Spinal cord (tissue), 10 donors: ENCODE results near the gene CFAP126. TPM values are rescaled to one million over a fixed set of nuclear protein-coding genes. Genes with fewer than 3 reads are reported as not detected.
"Not testable (repeated sequence)": the region's sequence is repeated elsewhere in the genome, so short reads cannot be mapped to it uniquely, and the experiment has no call there.

Source experiments
- DNase-seq, 6 donors: peaks; one replicate each; pipeline versions ENCODE4 v3.0.0 to v3.0.0-alpha.2; 2013 to 2015; ENCODE audit warnings: low spot score in 6 of 6, low read depth in 4 of 6
- H3K27ac ChIP-seq: one replicate; pipeline ENCODE4 v1.5.1; 2013; ENCODE audit warnings: low read depth, low read length, control low read depth
- H3K27me3 ChIP-seq: one replicate; pipeline ENCODE4 v1.6.1; 2013; ENCODE audit warnings: low read length; ENCODE audit not compliant: control insufficient read depth, insufficient read depth
- H3K36me3 ChIP-seq: one replicate; pipeline ENCODE4 v1.6.1; 2013; ENCODE audit warnings: low read length; ENCODE audit not compliant: control insufficient read depth, insufficient read depth
- H3K4me1 ChIP-seq: one replicate; pipeline ENCODE4 v1.6.1; 2013; ENCODE audit warnings: low read length; ENCODE audit not compliant: control insufficient read depth, insufficient read depth
- H3K4me3 ChIP-seq: one replicate; pipeline ENCODE4 v1.5.1; 2013; ENCODE audit warnings: low read depth, low read length, control low read depth
- H3K9me3 ChIP-seq: one replicate; pipeline ENCODE4 v1.6.1; 2013; ENCODE audit warnings: low read length; ENCODE audit not compliant: control insufficient read depth, insufficient read depth
- WGBS: methylation state at CpG from one replicate; pipeline ENCODE4 v1.1.5; 2013; ENCODE audit warnings: missing lambda C conversion rate; ENCODE audit not compliant: insufficient coverage; 5-methylcytosine and 5-hydroxymethylcytosine counted together
- polyA plus RNA-seq, 2 donors: library from polyadenylated mRNA; unstranded; fragments of 120-200 nt; gene quantifications; one replicate each; pipeline ENCODE4 v1.2.1, GENCODE V29; 2013; ENCODE audit not compliant: insufficient read length in 2 of 2
- total RNA-seq, 2 donors: library from RNA; depleted of rRNA in 1 of 2; stranded (reverse); fragments of 120-200 nt in 1 of 2; fragments of >200 nt in 1 of 2; gene quantifications; one replicate each; pipeline versions ENCODE4 v1.2.3 to v1.2.4, GENCODE V29; 2013 to 2014
- donor health status: healthy.

CFAP126 gene
- total and polyA plus RNA-seq, 4 donors = 2.3 to 39.3 (median 28.5) TPM

GRCh38 chr1:161399257-161399998, 31.8 kb upstream of the CFAP126 start:
- no peaks in the 10 kb centered on the region for H3K27me3 ChIP-seq
- DNase-seq = peak; percentile 80 to 98 (median 87)
- H3K9me3 ChIP-seq = no peaks in the 10 kb centered on the region
- H3K4me1 ChIP-seq = peaks cover 15% of the 10 kb centered on the region
- WGBS = 0% methylated on average over 53 of the region's 53 CpGs
- peak overlapping the region; percentile 99 for H3K4me3 ChIP-seq
- peak overlapping the region; percentile 100 for H3K27ac ChIP-seq
- H3K36me3 ChIP-seq = no peaks in the 10 kb centered on the region

GRCh38 chr1:161398900-161399256, 31.2 kb upstream of the CFAP126 start:
- H3K36me3 ChIP-seq = no peaks in the 10 kb centered on the region
- H3K9me3 ChIP-seq = no peaks in the 10 kb centered on the region
- peaks cover 15% of the 10 kb centered on the region for H3K4me1 ChIP-seq
- no peak for DNase-seq
- H3K27ac ChIP-seq = peak overlapping the region; percentile 100
- 2% methylated on average over 16 of the region's 17 CpGs for WGBS
- no peaks in the 10 kb centered on the region for H3K27me3 ChIP-seq
- peak overlapping the region; percentile 99 for H3K4me3 ChIP-seq

DNA sequence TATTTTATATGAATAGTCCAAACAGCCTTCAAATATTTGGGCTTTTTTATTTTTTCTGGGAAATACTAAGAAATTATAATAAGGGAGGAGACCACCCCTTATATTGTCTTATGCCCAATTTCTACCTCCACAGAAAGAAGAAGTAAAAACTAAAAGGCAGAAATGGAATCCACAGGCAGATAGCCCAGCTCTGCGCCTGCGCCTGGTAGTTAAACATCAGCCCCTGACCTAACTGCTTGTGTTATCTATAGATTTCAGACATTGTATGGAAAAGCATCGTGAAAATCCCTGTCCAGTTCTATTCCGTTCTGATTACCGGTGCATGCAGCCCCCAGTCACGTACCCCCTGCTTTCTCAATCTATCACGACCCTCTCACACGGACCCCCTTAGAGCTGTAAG, 29.4 kb upstream of the CFAP126 start:
- 80% methylated on average over 2 of the region's 8 CpGs for WGBS
- not testable (repeated sequence) for H3K4me3 ChIP-seq, H3K27me3 ChIP-seq, DNase-seq, H3K36me3 ChIP-seq, H3K27ac ChIP-seq, H3K9me3 ChIP-seq
- peaks cover 15% of the 10 kb centered on the region for H3K4me1 ChIP-seq

DNA sequence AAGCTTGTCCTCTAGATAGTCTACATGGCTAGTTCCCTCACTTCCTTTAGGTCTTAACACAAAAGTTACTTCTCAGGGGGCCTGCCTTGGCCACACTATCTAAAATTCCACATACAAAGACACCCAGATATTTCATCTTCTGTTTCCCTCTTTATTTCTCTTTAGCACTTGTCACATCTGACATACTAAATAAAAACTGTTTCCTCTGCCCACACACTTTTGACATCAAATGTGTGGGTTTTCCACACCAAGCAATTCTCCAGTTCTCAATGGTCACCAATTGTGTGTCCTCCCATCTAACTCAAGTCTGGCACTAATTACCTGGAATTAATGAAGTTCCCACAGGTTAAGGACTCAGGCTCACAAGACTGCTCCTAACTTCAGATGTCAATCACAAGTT, 25.5 kb upstream of the CFAP126 start:
- H3K27ac ChIP-seq = no peak overlapping the region
- H3K4me1 ChIP-seq = peaks cover 13% of the 10 kb centered on the region
- no peak for DNase-seq
- H3K4me3 ChIP-seq = no peak overlapping the region
- no peaks in the 10 kb centered on the region for H3K9me3 ChIP-seq
- no peaks in the 10 kb centered on the region for H3K36me3 ChIP-seq
- H3K27me3 ChIP-seq = no peaks in the 10 kb centered on the region

DNA sequence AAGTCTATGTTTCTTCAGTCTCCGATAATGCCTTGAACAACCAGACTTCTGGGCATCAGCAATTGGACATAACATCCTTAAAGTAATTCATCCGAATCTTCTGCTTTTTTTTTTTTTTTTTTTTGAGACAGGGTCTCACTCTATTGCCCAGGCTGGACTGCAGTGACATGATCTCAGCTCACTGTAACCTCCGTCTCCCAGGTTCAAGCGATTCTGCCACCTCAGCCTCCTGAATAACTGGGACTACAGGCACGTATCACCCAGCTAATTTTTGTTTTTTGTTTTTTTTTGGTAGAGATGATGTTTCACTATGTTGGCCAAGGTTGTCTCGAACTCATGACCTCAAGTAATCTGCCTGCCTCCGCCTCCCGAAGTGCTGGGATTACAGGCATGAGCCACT, 23.9 kb upstream of the CFAP126 start:
- DNase-seq = no peak
- H3K27ac ChIP-seq = no peak overlapping the region
- H3K27me3 ChIP-seq = no peaks in the 10 kb centered on the region
- WGBS = 96% methylated on average over 3 of the region's 8 CpGs
- no peak overlapping the region for H3K4me3 ChIP-seq
- H3K36me3 ChIP-seq = no peaks in the 10 kb centered on the region
- no peaks in the 10 kb centered on the region for H3K9me3 ChIP-seq
- peaks cover 13% of the 10 kb centered on the region for H3K4me1 ChIP-seq

GRCh38 chr1:161391136-161391535, 23.5 kb upstream of the CFAP126 start:
- H3K36me3 ChIP-seq, H3K9me3 ChIP-seq, H3K27me3 ChIP-seq, DNase-seq, H3K4me3 ChIP-seq, H3K27ac ChIP-seq: not testable (repeated sequence)
- peaks cover 13% of the 10 kb centered on the region for H3K4me1 ChIP-seq
- 96% methylated on average over 7 of the region's 7 CpGs for WGBS

- Histone ChIP-seq H3K9me3 (no peaks in the 10 kb centered on the region), H3K36me3 (no peaks in the 10 kb centered on the region), H3K4me1 (peaks cover 13% of the 10 kb centered on the region), H3K27me3 (no peaks in the 10 kb centered on the region), H3K27ac (peak overlapping the region; percentile 89), H3K4me3 (peak overlapping the region; percentile 83)
- WGBS = 0% methylated on average over 11 of the region's 13 CpGs
- DNase-seq = no peak
These were observed 22.8 kb upstream of the CFAP126 start for GRCh38 chr1:161390559-161390858.

DNA sequence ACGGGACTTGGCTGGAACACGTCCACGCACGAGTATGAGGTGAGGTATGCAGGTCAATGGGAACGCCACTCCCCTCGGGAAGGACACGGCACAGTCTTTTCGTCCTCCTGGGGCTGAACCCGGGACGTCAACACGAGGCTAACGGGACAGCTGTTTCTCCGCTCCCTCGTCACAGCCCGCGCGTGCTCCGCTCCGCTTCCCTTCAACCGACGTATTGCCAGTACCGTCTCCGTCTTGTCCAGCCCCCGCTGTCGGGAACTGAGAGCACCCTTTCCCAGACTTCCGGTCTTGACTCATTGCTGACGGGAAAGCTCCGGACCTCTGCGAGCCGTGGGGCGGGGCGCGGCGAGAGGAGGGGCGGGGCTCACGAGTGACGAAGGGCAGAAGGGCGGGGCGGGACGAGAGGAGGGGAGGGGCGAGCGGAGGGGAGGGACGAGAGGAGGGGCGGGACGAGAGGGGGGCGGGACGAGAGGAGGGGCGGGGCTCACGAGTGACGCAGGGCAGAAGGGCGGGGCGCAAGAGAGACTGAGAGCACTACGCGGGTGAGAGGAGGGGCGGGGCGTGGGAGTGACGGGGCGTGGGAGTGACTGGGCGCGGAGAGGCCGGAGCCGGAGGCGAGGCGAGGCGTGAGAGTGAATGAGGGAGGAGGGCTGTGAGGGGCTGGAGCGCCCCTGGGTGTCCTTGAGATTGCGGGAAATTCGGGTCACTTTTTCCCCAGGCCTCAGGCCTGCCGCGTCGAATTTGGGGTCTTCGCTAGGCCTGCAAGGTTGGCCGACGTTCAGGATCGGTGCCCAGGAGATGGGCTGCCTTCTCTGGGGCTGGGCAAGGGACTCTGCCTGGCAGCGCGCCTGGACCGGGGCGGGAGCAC, 22.2 kb upstream of the CFAP126 start:
- Histone ChIP-seq H3K36me3 (no peaks in the 10 kb centered on the region), H3K9me3 (no peaks in the 10 kb centered on the region), H3K27ac (peak overlapping the region; percentile 92), H3K4me3 (peak overlapping the region; percentile 91), H3K27me3 (no peaks in the 10 kb centered on the region), H3K4me1 (peaks cover 13% of the 10 kb centered on the region)
- under 1% methylated on average over 61 of the region's 79 CpGs for WGBS
- DNase-seq = peak; percentile 85 to 98 (median 91)

DNA sequence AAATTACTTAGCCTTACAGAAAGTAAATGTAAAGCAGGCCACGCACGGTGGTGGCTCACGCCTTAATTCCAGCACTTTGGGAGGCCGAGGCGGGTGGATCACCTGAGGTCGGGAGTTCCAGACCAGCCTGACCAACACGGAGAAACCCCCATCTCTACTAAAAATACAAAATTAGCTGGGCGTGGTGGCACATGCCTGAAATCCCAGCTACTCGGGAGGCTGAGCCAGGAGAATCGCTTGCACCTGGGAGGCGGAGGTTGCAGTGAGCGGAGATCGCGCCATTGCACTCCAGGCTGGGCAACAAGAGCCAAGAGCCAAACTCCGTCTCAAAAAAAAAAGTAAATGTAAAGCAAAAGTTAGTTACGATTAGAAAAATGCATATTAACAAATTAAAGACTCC, 21.5 kb upstream of the CFAP126 start:
- H3K4me3 ChIP-seq = peak overlapping the region; percentile 91
- WGBS = 100% methylated on average over 4 of the region's 16 CpGs
- DNase-seq, H3K27me3 ChIP-seq, H3K9me3 ChIP-seq, H3K36me3 ChIP-seq: not testable (repeated sequence)
- peaks cover 13% of the 10 kb centered on the region for H3K4me1 ChIP-seq
- peak overlapping the region; percentile 92 for H3K27ac ChIP-seq

- no peak for DNase-seq
- Histone ChIP-seq H3K27ac (no peak overlapping the region), H3K4me1 (peaks cover 13% of the 10 kb centered on the region), H3K4me3 (no peak overlapping the region), H3K36me3 (no peaks in the 10 kb centered on the region), H3K27me3 (no peaks in the 10 kb centered on the region), H3K9me3 (no peaks in the 10 kb centered on the region)
- no CpG with 5 or more reads among the region's 3 CpGs for WGBS
These were observed 21.0 kb upstream of the CFAP126 start for GRCh38 chr1:161388639-161389038.
